ENCODE data around the gene ZNF106.

DNA sequence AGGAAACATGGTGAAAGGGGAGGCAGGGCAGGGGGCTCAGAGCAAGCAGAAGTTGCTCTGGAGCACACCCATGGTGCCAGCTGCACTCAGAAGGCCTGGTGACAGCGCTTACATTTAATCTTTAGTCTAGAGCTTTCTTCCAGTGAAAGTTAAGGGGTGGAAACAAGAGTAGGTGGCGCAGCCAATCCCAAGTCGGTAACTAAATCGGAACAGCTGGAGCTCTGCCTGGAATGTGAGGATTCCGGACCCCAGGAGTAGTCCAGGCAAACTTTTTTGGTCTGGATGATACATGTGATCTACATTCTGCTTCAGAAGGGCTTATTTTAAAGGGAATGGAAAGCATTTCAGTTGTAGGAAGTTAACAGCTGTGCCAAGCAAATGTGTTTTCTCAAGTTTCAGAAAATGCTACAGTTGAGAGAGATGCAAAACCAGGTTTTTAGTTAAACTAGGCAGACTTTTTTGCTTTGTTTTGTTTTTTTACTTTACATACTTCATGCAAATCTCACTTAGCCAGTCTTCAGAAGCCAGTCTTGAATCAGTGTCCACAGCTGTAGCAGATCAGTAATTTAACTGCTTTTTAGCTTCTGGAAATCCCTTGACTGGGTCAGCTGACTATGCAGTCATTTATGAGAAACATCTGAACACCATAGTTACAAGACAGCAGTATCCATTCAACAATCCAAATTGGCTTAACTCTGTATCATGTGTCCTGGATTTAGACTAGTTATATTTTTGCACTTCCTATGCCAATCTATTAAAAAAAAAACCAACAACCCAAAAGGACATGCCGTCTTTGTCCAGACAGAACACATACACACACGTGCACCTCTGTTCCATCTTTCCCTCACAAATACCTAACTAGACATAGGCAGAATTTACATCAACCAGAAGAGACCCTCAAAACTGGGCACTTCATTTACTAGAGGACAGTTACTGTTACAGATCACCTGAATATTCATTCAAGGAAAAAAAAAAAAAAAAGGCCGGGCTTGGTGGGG lies 33.2 kb downstream of the ZNF106 start:
- TF ChIP-seq POLR2A (IDR thresholded peaks at IDR 0.05; ENCODE audit: low read depth, low read length) = no peak
- TF ChIP-seq POLR2AphosphoS5 (IDR thresholded peaks at IDR 0.05; ENCODE audit: low read depth, low read length) = no peak

Measured in GM12891 (cell line).